H9 (cell line): ENCODE data around the gene RLBP1. TPM values are rescaled to one million over a fixed set of nuclear protein-coding genes. Genes with fewer than 3 reads are reported as not detected.

Experiments used
- DNase-seq: peaks from one replicate; pipeline ENCODE4 v3.0.0-alpha.2; 2017
- H2AFZ ChIP-seq: one replicate; pipeline ENCODE4 v1.6.1; 2013; ENCODE audit warnings: mild to moderate bottlenecking, low read length, control low read depth, moderate library complexity
- H2AK5ac ChIP-seq: 2 replicates; pipeline ENCODE4 v1.6.1; 2013; ENCODE audit warnings: low read length, control low read depth, mixed read lengths; ENCODE audit not compliant: insufficient read length
- H2BK120ac ChIP-seq: one replicate; pipeline ENCODE4 v1.6.1; 2013; ENCODE audit warnings: low read depth, mild to moderate bottlenecking, low read length, control low read depth, inconsistent platforms; ENCODE audit not compliant: poor library complexity, severe bottlenecking
- H2BK12ac ChIP-seq: 2 replicates; pipeline ENCODE4 v1.6.1; 2013; ENCODE audit warnings: low read length, control low read depth, mixed read lengths, low read depth; ENCODE audit not compliant: insufficient read length
- H2BK15ac ChIP-seq: 2 replicates; pipeline ENCODE4 v1.6.1; 2013; ENCODE audit warnings: low read depth, low read length, control low read depth
- H2BK20ac ChIP-seq: one replicate; pipeline ENCODE4 v1.6.1; 2013; ENCODE audit warnings: low read depth, mild to moderate bottlenecking, low read length, control low read depth, inconsistent platforms; ENCODE audit not compliant: poor library complexity, severe bottlenecking
- H2BK5ac ChIP-seq: 2 replicates; pipeline ENCODE4 v1.6.1; 2013; ENCODE audit warnings: low read length, control low read depth, mixed read lengths; ENCODE audit not compliant: insufficient read length
- H3K14ac ChIP-seq: 2 replicates; pipeline ENCODE4 v1.6.1; 2013; ENCODE audit warnings: low read length, control low read depth; ENCODE audit not compliant: insufficient read depth
- H3K18ac ChIP-seq: 2 replicates; pipeline ENCODE4 v1.6.1; 2013; ENCODE audit warnings: low read depth, mild to moderate bottlenecking, mixed read lengths, low read length, control low read depth; ENCODE audit not compliant: insufficient read length
- H3K23ac ChIP-seq: 2 replicates; pipeline ENCODE4 v1.6.1; 2013; ENCODE audit warnings: low read length, control low read depth, mixed read lengths, low read depth; ENCODE audit not compliant: insufficient read length
- H3K23me2 ChIP-seq: 2 replicates; pipeline ENCODE4 v1.6.1; 2013; ENCODE audit warnings: low read depth, mild to moderate bottlenecking, mixed read lengths, low read length, control low read depth; ENCODE audit not compliant: insufficient read length, poor library complexity, severe bottlenecking
- H3K27ac ChIP-seq: 2 replicates; pipeline ENCODE4 v1.5.1; 2013; ENCODE audit warnings: low read length, control low read depth, mixed read lengths, low read depth; ENCODE audit not compliant: insufficient read length
- H3K27me3 ChIP-seq: 2 replicates; pipeline ENCODE4 v1.6.1; 2013; ENCODE audit warnings: low read length, control low read depth, inconsistent platforms; ENCODE audit not compliant: insufficient read depth
- H3K4ac ChIP-seq: 2 replicates; pipeline ENCODE4 v1.6.1; 2013; ENCODE audit warnings: low read depth, mild to moderate bottlenecking, control low read depth, inconsistent platforms, low read length, moderate library complexity
- H3K4me1 ChIP-seq: 2 replicates; pipeline ENCODE4 v1.6.1; 2013; ENCODE audit warnings: low read length, control low read depth, inconsistent platforms; ENCODE audit not compliant: insufficient read depth
- H3K4me2 ChIP-seq: 2 replicates; pipeline ENCODE4 v1.6.1; 2013; ENCODE audit warnings: low read length, control low read depth, mixed read lengths; ENCODE audit not compliant: insufficient read length, insufficient read depth
- H3K56ac ChIP-seq: 2 replicates; pipeline ENCODE4 v1.6.1; 2013; ENCODE audit warnings: low read depth, mild to moderate bottlenecking, mixed read lengths, low read length, control low read depth; ENCODE audit not compliant: insufficient read length
- H3K79me1 ChIP-seq: 2 replicates; pipeline ENCODE4 v1.6.1; 2013; ENCODE audit warnings: low read depth, mild to moderate bottlenecking, moderate library complexity, low read length, control low read depth, inconsistent platforms; ENCODE audit not compliant: insufficient read depth, poor library complexity, severe bottlenecking
- H3K79me2 ChIP-seq: 2 replicates; pipeline ENCODE4 v1.6.1; 2013; ENCODE audit warnings: low read length, control low read depth, inconsistent platforms; ENCODE audit not compliant: insufficient read depth
- H3K9ac ChIP-seq: 2 replicates; pipeline ENCODE4 v1.6.1; 2013; ENCODE audit warnings: low read length, control low read depth, mixed read lengths; ENCODE audit not compliant: insufficient read length; ENCODE audit errors: extremely low read depth
- H3K9me3 ChIP-seq: one replicate; pipeline ENCODE4 v1.6.1; 2013; ENCODE audit warnings: low read depth, low read length, inconsistent platforms; ENCODE audit not compliant: control insufficient read depth
- H3T11ph ChIP-seq: one replicate; pipeline ENCODE4 v1.6.1; 2013; ENCODE audit warnings: mild to moderate bottlenecking, low read length, control low read depth, inconsistent platforms
- H4K20me1 ChIP-seq: one replicate; pipeline ENCODE4 v1.6.1; 2013; ENCODE audit not compliant: control insufficient read depth, insufficient read length, insufficient read depth
- H4K5ac ChIP-seq: 2 replicates; pipeline ENCODE4 v1.6.1; 2013; ENCODE audit warnings: low read depth, mild to moderate bottlenecking, mixed read lengths, low read length, control low read depth; ENCODE audit not compliant: insufficient read length
- H4K8ac ChIP-seq: replicated peaks from 2 replicates; pipeline ENCODE4 v1.6.1; 2013; ENCODE audit warnings: low read length, control low read depth, mixed read lengths, low read depth; ENCODE audit not compliant: insufficient read length
- H4K91ac ChIP-seq: 2 replicates; pipeline ENCODE4 v1.6.1; 2013; ENCODE audit warnings: low read depth, mild to moderate bottlenecking, moderate library complexity, mixed read lengths, low read length, control low read depth; ENCODE audit not compliant: insufficient read length
- H3K27ac Mint-ChIP-seq, 3 experiments: 2 replicates in 2 of 3; 3 replicates in 1 of 3; pipeline ENCODE4 v1.8.0; 2020 to 2021; ENCODE audit warnings: mixed read lengths in 3 of 3, mild to moderate bottlenecking in 1 of 3, moderate library complexity in 1 of 3
- H3K27me3 Mint-ChIP-seq: 2 replicates; pipeline ENCODE4 v1.8.0; 2021; ENCODE audit warnings: low read depth, mild to moderate bottlenecking, moderate library complexity, mixed read lengths
- H3K36me3 Mint-ChIP-seq, 3 experiments: 2 replicates in 2 of 3; 3 replicates in 1 of 3; pipeline ENCODE4 v1.8.0; 2020 to 2021; ENCODE audit warnings: low read depth in 3 of 3, mixed read lengths in 3 of 3; ENCODE audit not compliant: insufficient read depth in 1 of 3
- H3K4me1 Mint-ChIP-seq, 2 experiments: 2 replicates each; pipeline ENCODE4 v1.8.0; 2020; ENCODE audit warnings: mixed read lengths in 2 of 2
- H3K4me3 Mint-ChIP-seq, 2 experiments: 2 replicates in 1 of 2; 3 replicates in 1 of 2; pipeline ENCODE4 v1.8.0; 2020 to 2021; ENCODE audit warnings: mild to moderate bottlenecking in 2 of 2, mixed read lengths in 2 of 2, moderate library complexity in 1 of 2
- H3K9me3 Mint-ChIP-seq, 2 experiments: 2 replicates in 1 of 2; 3 replicates in 1 of 2; pipeline ENCODE4 v1.8.0; 2020; ENCODE audit warnings: mild to moderate bottlenecking in 2 of 2, mixed read lengths in 2 of 2, moderate library complexity in 1 of 2
- CTCF ChIP-seq: fragments of 200-600 bp; sonication (generic); conservative IDR thresholded peaks from 3 replicates; pipeline ENCODE4 v1.8.0; 2021; ENCODE audit warnings: antibody characterized with exemption, mild to moderate bottlenecking
- total RNA-seq: library from RNA; stranded (reverse); gene quantifications from 2 replicates; pipeline ENCODE4 v1.2.1, GENCODE V29; 2021

Gene RLBP1
- total RNA-seq, 1 experiment from 2014 or later: not detected

GRCh38 chr15:89168316-89168833 is 53.0 kb downstream of the RLBP1 start:
- Histone ChIP-seq H3K9me3 (no peaks in the 10 kb centered on the region), H3K18ac (no peak overlapping the region), H2BK12ac (no peak overlapping the region), H4K5ac (no peak overlapping the region), H4K8ac (no peak overlapping the region), H2BK20ac (no peak overlapping the region), H2AK5ac (no peak overlapping the region), H3K23me2 (no peaks in the 10 kb centered on the region), H3K27ac (no peak overlapping the region), H3K79me1 (no peaks in the 10 kb centered on the region), H3K14ac (no peak overlapping the region), H3K56ac (no peak overlapping the region), H3K79me2 (no peaks in the 10 kb centered on the region), H4K91ac (no peak overlapping the region), H3K27me3 (no peaks in the 10 kb centered on the region), H3K4me2 (no peak overlapping the region), H2BK120ac (no peak overlapping the region), H4K20me1 (no peaks in the 10 kb centered on the region), H3K4me1 (0 out of 2 replicates have a peak, but pooled peaks cover 6% of the 10 kb centered on the region), H2AFZ (no peak overlapping the region), H3T11ph (no peak overlapping the region), H2BK5ac (no peak overlapping the region), H2BK15ac (no peak overlapping the region), H3K9ac (no peak overlapping the region), H3K23ac (no peak overlapping the region), H3K4ac (no peak overlapping the region)
- H3K9me3 Mint-ChIP-seq: no peaks in the 10 kb centered on the region
- no peaks in the 10 kb centered on the region for H3K27me3 Mint-ChIP-seq
- no peak for DNase-seq
- no peak overlapping the region for H3K27ac Mint-ChIP-seq
- H3K4me1 Mint-ChIP-seq: peaks cover 17 to 22% of the 10 kb centered on the region in 2 experiments
- no peak for TF ChIP-seq CTCF
- H3K36me3 Mint-ChIP-seq: no peaks in the 10 kb centered on the region; a peak in 1 of 7 replicates
- H3K4me3 Mint-ChIP-seq: no peak overlapping the region
